HCT116 (cell line): ENCODE measurements around the gene FRMD3. TPM values are rescaled to one million over a fixed set of nuclear protein-coding genes. Genes with fewer than 3 reads are reported as not detected.

ENCODE experiments used
- ATAC-seq: fragments of 200-7000 bp; cut with Tn5 transposase; 2 replicates; pipeline ENCODE4 v1.9.1; 2020; ENCODE audit warnings: mild to moderate bottlenecking, moderate library complexity
- BruUV-seq: library from RNA; stranded (reverse); fragments of 400-500 nt; replicated peaks from 2 replicates; lab custom pipeline; 2021; lab: Mats Ljungman, UMichigan
- CTCF ChIA-PET: fragments of 300-600 bp; sonication (Branson Sonifier 250); formaldehyde crosslinking; loops from one replicate; lab custom pipeline; 2021; ENCODE audit warnings: antibody characterized with exemption; lab: Charles Lee
- POLR2A ChIA-PET: fragments of 300-600, 350-600 bp; sonication (Branson Sonifier 250); formaldehyde crosslinking; loops from one replicate; lab custom pipeline; 2021; ENCODE audit warnings: antibody characterized with exemption; lab: Charles Lee
- RAD21 ChIA-PET, 2 experiments: fragments of 300-600 bp; sonication (Branson Sonifier 250); formaldehyde crosslinking; loops; one replicate each; lab custom pipeline; 2023; ENCODE audit warnings: low total read pairs in 2 of 2; ENCODE audit not compliant: uncharacterized antibody in 2 of 2, unreplicated experiment in 2 of 2, low non-redundant PET in 1 of 2; lab: Charles Lee
- DNase-seq: peaks from one replicate; pipeline ENCODE4 v3.0.0-alpha.2; 2010; ENCODE audit warnings: low read depth, low spot score
- H2AFZ ChIP-seq: fragments of 200-600 bp; shearing (Covaris generic), sonication (generic); 2 replicates; pipeline ENCODE4 v1.6.1; 2017; ENCODE audit warnings: low read depth, mixed run types, mixed read lengths, antibody characterized with exemption, low read length; ENCODE audit not compliant: poor library complexity, severe bottlenecking
- H3K27ac ChIP-seq: 2 replicates; pipeline ENCODE4 v1.5.1; 2012; ENCODE audit warnings: low read depth, low read length
- H3K27me3 ChIP-seq: fragments of 200-600 bp; sonication (generic); 2 replicates; pipeline ENCODE4 v1.6.1; 2016; ENCODE audit warnings: mixed run types, low read length, mixed read lengths; ENCODE audit not compliant: insufficient read depth
- H3K36me3 ChIP-seq, 2 experiments: fragments of 200-500 bp in 1 of 2; fragments of 200-600 bp in 1 of 2; sonication (Bioruptor generic) in 1 of 2; sonication (generic) in 1 of 2; 2 replicates each; pipeline versions ENCODE4 v1.5.1 to v1.6.1; 2014 to 2016; ENCODE audit warnings: low read length in 2 of 2, inconsistent platforms in 1 of 2, mixed read lengths in 1 of 2, mixed run types in 1 of 2; ENCODE audit not compliant: insufficient read depth in 2 of 2, control insufficient read depth in 1 of 2
- H3K4me1 ChIP-seq, 2 experiments: fragments of 200-600 bp in 1 of 2; sonication (generic) in 1 of 2; 2 replicates each; pipeline versions ENCODE4 v1.5.1 to v1.6.1; 2012 to 2017; ENCODE audit warnings: low read length in 2 of 2, inconsistent platforms in 1 of 2, mild to moderate bottlenecking in 1 of 2, mixed read lengths in 1 of 2, mixed run types in 1 of 2, moderate library complexity in 1 of 2; ENCODE audit not compliant: insufficient read depth in 2 of 2, control insufficient read depth in 1 of 2
- H3K4me2 ChIP-seq: fragments of 200-600 bp; sonication (generic); 2 replicates; pipeline ENCODE4 v1.6.1; 2017; ENCODE audit warnings: mixed run types, low read length, mixed read lengths
- H3K4me3 ChIP-seq, 2 experiments: fragments of 200-600 bp in 1 of 2; sonication (generic) in 1 of 2; replicated peaks in 1 of 2; 2 replicates each; pipeline ENCODE4 v1.5.1; 2011 to 2016; ENCODE audit warnings: low read length in 2 of 2, control low read depth in 1 of 2, low read depth in 1 of 2, mild to moderate bottlenecking in 1 of 2, mixed read lengths in 1 of 2, mixed run types in 1 of 2
- H3K79me2 ChIP-seq: fragments of 200-600 bp; sonication (generic); 2 replicates; pipeline ENCODE4 v1.6.1; 2017; ENCODE audit warnings: mild to moderate bottlenecking, mixed run types, low read length, moderate library complexity, mixed read lengths; ENCODE audit not compliant: insufficient read depth
- H3K9ac ChIP-seq: fragments of 200-600 bp; sonication (generic); 2 replicates; pipeline ENCODE4 v1.6.1; 2016; ENCODE audit warnings: low read length, mixed read lengths
- H3K9me2 ChIP-seq: fragments of 200-600 bp; sonication (generic), shearing (Covaris generic); 2 replicates; pipeline ENCODE4 v1.6.1; 2017; ENCODE audit warnings: mixed run types, mild to moderate bottlenecking, moderate library complexity; ENCODE audit not compliant: insufficient read depth
- H3K9me3 ChIP-seq, 2 experiments: fragments of 200-500 bp in 1 of 2; fragments of 200-600 bp in 1 of 2; sonication (Bioruptor generic) in 1 of 2; sonication (generic) in 1 of 2; 2 replicates each; pipeline ENCODE4 v1.6.1; 2014 to 2017; ENCODE audit warnings: low read length in 2 of 2, mixed read lengths in 2 of 2, inconsistent platforms in 1 of 2, low read depth in 1 of 2, mild to moderate bottlenecking in 1 of 2, mixed run types in 1 of 2, moderate library complexity in 1 of 2; ENCODE audit not compliant: control insufficient read depth in 1 of 2, insufficient read depth in 1 of 2
- H4K20me1 ChIP-seq: fragments of 200-600 bp; sonication (generic), shearing (Covaris generic); 2 replicates; pipeline ENCODE4 v1.6.1; 2017; ENCODE audit warnings: mixed run types, mild to moderate bottlenecking, moderate library complexity; ENCODE audit not compliant: insufficient read depth
- ELF1 ChIP-seq: IDR thresholded peaks from 2 replicates; pipeline ENCODE4 v1.6.1; 2012; ENCODE audit warnings: low read depth, borderline replicate concordance
- EZH2 ChIP-seq: fragments of 200-600 bp; sonication (generic); IDR thresholded peaks from 2 replicates; pipeline ENCODE4 v1.6.1; 2017; ENCODE audit warnings: antibody characterized with exemption, mixed run types
- EZH2phosphoT487 ChIP-seq: fragments of 200-600 bp; IDR thresholded peaks from 2 replicates; pipeline ENCODE4 v1.6.1; 2018; ENCODE audit warnings: antibody characterized with exemption, borderline replicate concordance
- FOSL1 ChIP-seq: IDR thresholded peaks from 2 replicates; pipeline ENCODE4 v1.6.1; 2012; ENCODE audit warnings: low read depth
- RAD21 ChIP-seq: IDR thresholded peaks from 2 replicates; pipeline ENCODE4 v1.6.1; 2012; ENCODE audit warnings: low read depth, mild to moderate bottlenecking
- SP1 ChIP-seq: IDR thresholded peaks from 2 replicates; pipeline ENCODE4 v1.6.1; 2012; ENCODE audit warnings: low read depth
- SRF ChIP-seq: IDR thresholded peaks from 2 replicates; pipeline ENCODE4 v1.6.1; 2012; ENCODE audit warnings: low read depth
- TCF7L2 ChIP-seq: IDR thresholded peaks from 2 replicates; pipeline ENCODE4 v1.7.0; 2011; ENCODE audit warnings: borderline replicate concordance, inconsistent platforms; ENCODE audit not compliant: insufficient read depth, insufficient read length; ENCODE audit errors: extremely low read depth
- YY1 ChIP-seq: IDR thresholded peaks from 2 replicates; pipeline ENCODE4 v1.6.1; 2011; ENCODE audit warnings: low read length, low read depth, moderate library complexity, mild to moderate bottlenecking; ENCODE audit not compliant: insufficient replicate concordance; ENCODE audit errors: extremely low read depth
- ZNF274 ChIP-seq: fragments of 200-500 bp; sonication (Bioruptor generic); IDR thresholded peaks from 2 replicates; pipeline ENCODE4 v1.6.1; 2014; ENCODE audit warnings: mild to moderate bottlenecking, low read depth, low read length, inconsistent platforms
- intact Hi-C: fragments of 100-400 bp; cut with micrococcal nuclease; formaldehyde crosslinking; loops from 2 replicates; pipeline ENCODE4 v1.10.0; 2022
- total RNA-seq: library from RNA; stranded (reverse); gene quantifications from one replicate; pipeline ENCODE4 v1.2.1, GENCODE V29; 2021; ENCODE audit not compliant: unreplicated experiment
- TF ChIP-seq, protein P1 (sequence below): IDR thresholded peaks from 2 replicates; pipeline ENCODE4 v1.6.1; 2012
- TF ChIP-seq, protein P2 (sequence below): IDR thresholded peaks from 2 replicates; pipeline ENCODE4 v1.6.1; 2012; ENCODE audit warnings: low read depth
- TF ChIP-seq, protein P3 (sequence below), 3 experiments: fragments of 200-600 bp in 1 of 3; sonication (generic) in 1 of 3; IDR thresholded peaks in 2 of 3; conservative IDR thresholded peaks in 1 of 3; 2 replicates each; pipeline ENCODE4 v1.5.1; 2012 to 2017; ENCODE audit warnings: low read depth in 2 of 3, low read length in 2 of 3, antibody characterized with exemption in 1 of 3, borderline replicate concordance in 1 of 3, control low read depth in 1 of 3, mild to moderate bottlenecking in 1 of 3, mixed read lengths in 1 of 3, mixed run types in 1 of 3, moderate library complexity in 1 of 3; ENCODE audit not compliant: insufficient read depth in 1 of 3

FRMD3 gene
- total RNA-seq, 1 experiment from 2014 or later: 0.89 TPM

DNA sequence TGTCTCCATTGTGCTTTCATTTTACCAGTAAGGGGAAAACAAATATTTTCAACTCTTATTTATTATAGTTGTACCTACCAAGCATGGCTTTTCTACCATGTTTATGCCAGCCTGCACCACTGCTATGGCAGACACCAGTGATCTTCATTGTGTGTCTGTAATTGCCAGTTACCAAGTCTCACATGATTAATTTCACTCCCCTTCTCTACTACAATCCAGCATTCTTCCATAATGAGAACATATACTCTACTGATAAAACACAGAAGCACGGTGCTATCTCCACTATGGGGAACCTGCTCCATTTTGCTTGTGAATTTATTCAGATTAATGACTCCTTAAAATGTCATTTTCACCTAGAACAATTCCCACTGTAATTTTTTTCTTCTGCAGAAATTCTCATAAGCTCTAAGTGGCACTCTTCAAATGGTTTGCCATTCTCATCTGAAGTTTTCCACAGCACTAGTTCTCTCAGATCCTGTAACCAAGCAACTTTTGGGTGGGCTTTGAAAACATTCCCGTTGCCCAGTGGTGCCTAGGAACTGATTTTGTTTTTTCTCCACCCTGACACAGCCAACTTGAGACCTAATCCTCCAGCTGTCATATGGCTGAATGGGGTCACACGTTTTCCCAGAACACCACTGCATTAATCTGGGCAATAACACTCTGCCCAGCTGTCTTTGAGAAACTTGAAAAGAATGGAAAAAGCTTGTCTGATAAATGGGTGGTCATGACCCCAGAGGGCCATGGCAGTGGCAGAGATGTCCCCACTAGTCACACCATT is 252.6 kb downstream of the FRMD3 start:
- intact Hi-C loops: no loop called here
- H3K9ac ChIP-seq: no peak overlapping the region
- no peaks in the 10 kb centered on the region for H4K20me1 ChIP-seq
- no peaks in the 10 kb centered on the region for H3K79me2 ChIP-seq
- no peaks in the 10 kb centered on the region for H3K9me3 ChIP-seq
- no peak overlapping the region for H3K4me3 ChIP-seq
- ChIA-PET CTCF (no interaction called here), POLR2A (no interaction called here), RAD21 (no interaction called here)
- H3K36me3 ChIP-seq: no peaks in the 10 kb centered on the region
- no peaks in the 10 kb centered on the region for H3K27me3 ChIP-seq
- H3K4me2 ChIP-seq: no peak overlapping the region
- ATAC-seq: no peak
- H3K9me2 ChIP-seq: no peaks in the 10 kb centered on the region
- no peak for DNase-seq
- BruUV-seq: no TSS peak
- no peak overlapping the region for H3K27ac ChIP-seq
- no peak overlapping the region for H2AFZ ChIP-seq
- no peak for TF ChIP-seq ELF1
- TF ChIP-seq, protein P1, sequence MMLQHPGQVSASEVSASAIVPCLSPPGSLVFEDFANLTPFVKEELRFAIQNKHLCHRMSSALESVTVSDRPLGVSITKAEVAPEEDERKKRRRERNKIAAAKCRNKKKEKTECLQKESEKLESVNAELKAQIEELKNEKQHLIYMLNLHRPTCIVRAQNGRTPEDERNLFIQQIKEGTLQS: no peak
- no peak for TF ChIP-seq EZH2phosphoT487
- no peak for TF ChIP-seq YY1
- TF ChIP-seq, protein P2, sequence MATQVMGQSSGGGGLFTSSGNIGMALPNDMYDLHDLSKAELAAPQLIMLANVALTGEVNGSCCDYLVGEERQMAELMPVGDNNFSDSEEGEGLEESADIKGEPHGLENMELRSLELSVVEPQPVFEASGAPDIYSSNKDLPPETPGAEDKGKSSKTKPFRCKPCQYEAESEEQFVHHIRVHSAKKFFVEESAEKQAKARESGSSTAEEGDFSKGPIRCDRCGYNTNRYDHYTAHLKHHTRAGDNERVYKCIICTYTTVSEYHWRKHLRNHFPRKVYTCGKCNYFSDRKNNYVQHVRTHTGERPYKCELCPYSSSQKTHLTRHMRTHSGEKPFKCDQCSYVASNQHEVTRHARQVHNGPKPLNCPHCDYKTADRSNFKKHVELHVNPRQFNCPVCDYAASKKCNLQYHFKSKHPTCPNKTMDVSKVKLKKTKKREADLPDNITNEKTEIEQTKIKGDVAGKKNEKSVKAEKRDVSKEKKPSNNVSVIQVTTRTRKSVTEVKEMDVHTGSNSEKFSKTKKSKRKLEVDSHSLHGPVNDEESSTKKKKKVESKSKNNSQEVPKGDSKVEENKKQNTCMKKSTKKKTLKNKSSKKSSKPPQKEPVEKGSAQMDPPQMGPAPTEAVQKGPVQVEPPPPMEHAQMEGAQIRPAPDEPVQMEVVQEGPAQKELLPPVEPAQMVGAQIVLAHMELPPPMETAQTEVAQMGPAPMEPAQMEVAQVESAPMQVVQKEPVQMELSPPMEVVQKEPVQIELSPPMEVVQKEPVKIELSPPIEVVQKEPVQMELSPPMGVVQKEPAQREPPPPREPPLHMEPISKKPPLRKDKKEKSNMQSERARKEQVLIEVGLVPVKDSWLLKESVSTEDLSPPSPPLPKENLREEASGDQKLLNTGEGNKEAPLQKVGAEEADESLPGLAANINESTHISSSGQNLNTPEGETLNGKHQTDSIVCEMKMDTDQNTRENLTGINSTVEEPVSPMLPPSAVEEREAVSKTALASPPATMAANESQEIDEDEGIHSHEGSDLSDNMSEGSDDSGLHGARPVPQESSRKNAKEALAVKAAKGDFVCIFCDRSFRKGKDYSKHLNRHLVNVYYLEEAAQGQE: no peak
- no peak for TF ChIP-seq ZNF274
- TF ChIP-seq, protein P3, sequence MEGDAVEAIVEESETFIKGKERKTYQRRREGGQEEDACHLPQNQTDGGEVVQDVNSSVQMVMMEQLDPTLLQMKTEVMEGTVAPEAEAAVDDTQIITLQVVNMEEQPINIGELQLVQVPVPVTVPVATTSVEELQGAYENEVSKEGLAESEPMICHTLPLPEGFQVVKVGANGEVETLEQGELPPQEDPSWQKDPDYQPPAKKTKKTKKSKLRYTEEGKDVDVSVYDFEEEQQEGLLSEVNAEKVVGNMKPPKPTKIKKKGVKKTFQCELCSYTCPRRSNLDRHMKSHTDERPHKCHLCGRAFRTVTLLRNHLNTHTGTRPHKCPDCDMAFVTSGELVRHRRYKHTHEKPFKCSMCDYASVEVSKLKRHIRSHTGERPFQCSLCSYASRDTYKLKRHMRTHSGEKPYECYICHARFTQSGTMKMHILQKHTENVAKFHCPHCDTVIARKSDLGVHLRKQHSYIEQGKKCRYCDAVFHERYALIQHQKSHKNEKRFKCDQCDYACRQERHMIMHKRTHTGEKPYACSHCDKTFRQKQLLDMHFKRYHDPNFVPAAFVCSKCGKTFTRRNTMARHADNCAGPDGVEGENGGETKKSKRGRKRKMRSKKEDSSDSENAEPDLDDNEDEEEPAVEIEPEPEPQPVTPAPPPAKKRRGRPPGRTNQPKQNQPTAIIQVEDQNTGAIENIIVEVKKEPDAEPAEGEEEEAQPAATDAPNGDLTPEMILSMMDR (IDR thresholded peaks at IDR 0.05 in 2 of 3, conservative IDR thresholded peaks at IDR 0.05 in 1 of 3; ENCODE audit: borderline replicate concordance in 1 of 3, insufficient read depth in 1 of 3, low read depth in 2 of 3, low read length in 2 of 3): no peak
- no peak for TF ChIP-seq EZH2
- no peak for TF ChIP-seq RAD21
- no peak for TF ChIP-seq SP1
- no peak for TF ChIP-seq FOSL1
- TF ChIP-seq SRF: no peak
- no peak for TF ChIP-seq TCF7L2
- H3K4me1 ChIP-seq: peaks cover 3 to 5% of the 10 kb centered on the region in 2 experiments; a peak in 2 of 4 replicates
